Colonic mucosa (tissue), 4 donors: Measurements from ENCODE around the gene HRAS. TPM values are rescaled to one million over a fixed set of nuclear protein-coding genes. Genes with fewer than 3 reads are reported as not detected.

Experiments
- DNase-seq: peaks from one replicate; pipeline ENCODE4 v3.0.0-alpha.2; 2020
- H3K27ac ChIP-seq: fragments of 200-600 bp; one replicate; pipeline ENCODE4 v1.8.0; 2021
- H3K27me3 ChIP-seq: fragments of 200-600 bp; one replicate; pipeline ENCODE4 v1.8.0; 2021
- H3K36me3 ChIP-seq: fragments of 200-600 bp; one replicate; pipeline ENCODE4 v1.8.0; 2021
- H3K4me1 ChIP-seq: fragments of 200-600 bp; one replicate; pipeline ENCODE4 v1.8.0; 2021; ENCODE audit warnings: mild to moderate bottlenecking
- H3K4me3 ChIP-seq: fragments of 200-600 bp; one replicate; pipeline ENCODE4 v1.8.0; 2021
- H3K9ac ChIP-seq, 2 donors: one replicate each; pipeline ENCODE4 v1.7.0; 2013; ENCODE audit warnings: control low read depth in 2 of 2, low read depth in 2 of 2, low read length in 2 of 2
- H3K9me3 ChIP-seq: fragments of 200-600 bp; one replicate; pipeline ENCODE4 v1.8.0; 2021
- CTCF ChIP-seq: fragments of 200-600 bp; IDR thresholded peaks from one replicate; pipeline ENCODE4 v1.8.0; 2022; ENCODE audit warnings: antibody characterized with exemption, mild to moderate bottlenecking
- intact Hi-C: fragments of 100-400 bp; cut with DNase I; formaldehyde crosslinking; loops from one replicate; pipeline ENCODE4 v1.14.1; 2022
- total RNA-seq, 2 donors: library from RNA; stranded (reverse); fragmentation: NEBNext Ultra II Directional in 1 of 2; extraction: Animal tissue kit (Norgen Biotek cat#: 25700) in 1 of 2; gene quantifications; one replicate each; pipeline ENCODE4 v1.2.1, GENCODE V29; 2021
- donor health status: healthy.
- donor health status: DM: no; HTN: no; CAD: no.
- donor health status: DM: no; HTN: no; CAD: no.

Gene HRAS
- total RNA-seq, 2 donors from 2014 or later = 38.4 to 67.0 TPM

- H3K4me1 ChIP-seq = peaks cover 13% of the 10 kb centered on the region
- no peak overlapping the region for H3K9ac ChIP-seq
- H3K27me3 ChIP-seq = no peaks in the 10 kb centered on the region
- no peak overlapping the region for H3K4me3 ChIP-seq
- peak overlapping the region; percentile 17 for H3K27ac ChIP-seq
- H3K9me3 ChIP-seq = no peaks in the 10 kb centered on the region
- no peak for DNase-seq
- no peaks in the 10 kb centered on the region for H3K36me3 ChIP-seq
- intact Hi-C loops = no loop called here
- TF ChIP-seq CTCF = no peak
Observed at GRCh38 chr11:563812-564578, 28.6 kb upstream of the HRAS start.

GRCh38 chr11:563066-563811 is 27.9 kb upstream of the HRAS start:
- no peak for DNase-seq

GRCh38 chr11:562046-562645 is 26.8 kb upstream of the HRAS start:
- peak overlapping the region; percentile 58 to 84 for H3K9ac ChIP-seq
- peak overlapping the region; percentile 86 for H3K4me3 ChIP-seq
- intact Hi-C loops = no loop called here
- no peaks in the 10 kb centered on the region for H3K9me3 ChIP-seq
- no peak for DNase-seq
- peaks cover 2% of the 10 kb centered on the region for H3K27me3 ChIP-seq
- H3K27ac ChIP-seq = peak overlapping the region; percentile 96
- H3K4me1 ChIP-seq = peaks cover 13% of the 10 kb centered on the region
- no peaks in the 10 kb centered on the region for H3K36me3 ChIP-seq
- no peak for TF ChIP-seq CTCF

More at GRCh38 chr11:563066-563811, 27.9 kb upstream of the HRAS start:
- Histone ChIP-seq H3K9ac (peak overlapping the region in 1 of 2 donors; percentile 5), H3K27me3 (no peaks in the 10 kb centered on the region), H3K4me3 (no peak overlapping the region), H3K9me3 (no peaks in the 10 kb centered on the region), H3K27ac (no peak overlapping the region), H3K4me1 (peaks cover 13% of the 10 kb centered on the region), H3K36me3 (no peaks in the 10 kb centered on the region)
- intact Hi-C loops = no loop called here
- TF ChIP-seq CTCF = no peak

- H3K4me1 ChIP-seq = peaks cover 13% of the 10 kb centered on the region
- H3K9me3 ChIP-seq = no peaks in the 10 kb centered on the region
- H3K36me3 ChIP-seq = no peaks in the 10 kb centered on the region
- H3K27me3 ChIP-seq = peaks cover 10% of the 10 kb centered on the region
- H3K27ac ChIP-seq = peak overlapping the region; percentile 96
- intact Hi-C loops = no loop called here
- H3K4me3 ChIP-seq = peak overlapping the region; percentile 86
- peak; percentile 92 for DNase-seq
- TF ChIP-seq CTCF = no peak
- H3K9ac ChIP-seq = peak overlapping the region; percentile 84 to 90
Observed at GRCh38 chr11:561148-562003, 26.0 kb upstream of the HRAS start.
